Measurements from ENCODE around the gene LCN10.

Gene LCN10

DNA sequence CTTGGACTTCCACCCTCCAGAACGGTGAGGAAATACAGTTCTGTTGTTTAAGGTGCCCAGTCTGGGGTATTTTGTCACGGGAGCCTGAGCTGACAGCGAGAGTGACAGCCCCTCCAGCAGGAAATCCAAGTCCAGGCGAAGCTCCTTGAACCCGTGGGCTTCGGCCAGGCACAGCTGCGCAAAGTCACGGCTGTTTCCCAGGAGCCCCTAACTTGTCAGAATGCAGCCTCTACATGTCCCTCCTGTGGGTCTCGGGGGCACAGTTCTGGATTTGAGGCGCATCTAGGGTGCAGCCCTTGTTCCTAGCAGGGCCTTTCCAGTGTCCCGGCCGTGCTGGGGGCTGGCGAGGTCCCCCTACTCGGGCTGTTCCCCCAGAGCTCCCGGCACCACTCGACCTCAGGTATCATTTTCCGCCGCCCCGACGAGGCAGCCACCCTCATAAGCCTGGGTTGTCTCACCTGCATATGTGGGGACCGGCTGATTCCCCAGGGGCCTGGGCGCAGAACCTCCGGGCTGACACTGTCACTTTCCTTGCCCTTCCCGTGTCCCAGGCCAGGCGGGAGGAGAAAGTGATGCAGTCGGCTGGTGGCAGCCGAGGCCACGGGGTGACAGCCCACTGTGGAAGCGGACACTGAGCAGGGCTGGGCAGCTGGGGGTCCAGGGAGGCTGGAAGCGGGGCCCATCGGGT lies 10.8 kb upstream of the LCN10 start:
- no peak for DNase-seq

DNA sequence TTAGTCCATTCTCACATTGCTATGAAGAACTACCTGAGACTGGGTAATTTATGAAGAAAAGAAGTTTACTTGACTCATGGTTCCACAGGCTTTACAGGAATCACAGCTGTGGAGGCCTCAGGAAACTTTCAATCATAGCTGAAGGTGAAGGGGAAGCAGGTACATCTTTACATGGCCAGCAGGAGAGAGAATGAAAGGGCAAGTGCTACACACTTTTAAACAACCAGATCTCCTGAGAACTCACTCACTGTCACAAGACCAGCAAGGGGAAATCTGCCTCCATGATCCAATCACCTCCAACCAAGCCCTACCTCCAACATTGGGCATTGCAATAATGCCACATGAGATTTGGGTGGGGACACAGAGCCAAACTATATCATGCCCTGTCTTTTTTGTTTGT lies 9.1 kb upstream of the LCN10 start:
- no peak for DNase-seq

DNA sequence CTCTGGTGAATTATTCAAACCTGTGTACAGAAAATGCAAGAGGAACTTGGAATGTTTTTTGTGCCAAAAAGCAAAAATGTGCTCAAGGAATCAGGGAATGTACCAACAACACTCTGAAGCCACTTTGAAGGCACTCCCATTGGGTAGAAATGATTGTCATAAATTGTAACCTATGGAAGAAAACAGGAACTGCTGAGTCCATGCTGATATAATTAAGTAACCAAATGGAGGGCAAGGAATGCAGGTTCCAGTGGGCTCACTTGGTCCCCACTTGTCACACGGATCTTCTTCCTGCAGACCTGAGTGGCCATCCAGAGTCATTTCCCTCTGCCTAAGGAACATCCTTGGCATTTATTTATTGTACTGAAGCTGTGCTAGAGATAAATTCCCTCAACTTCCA lies 8.5 kb upstream of the LCN10 start:
- no peak for DNase-seq

DNA sequence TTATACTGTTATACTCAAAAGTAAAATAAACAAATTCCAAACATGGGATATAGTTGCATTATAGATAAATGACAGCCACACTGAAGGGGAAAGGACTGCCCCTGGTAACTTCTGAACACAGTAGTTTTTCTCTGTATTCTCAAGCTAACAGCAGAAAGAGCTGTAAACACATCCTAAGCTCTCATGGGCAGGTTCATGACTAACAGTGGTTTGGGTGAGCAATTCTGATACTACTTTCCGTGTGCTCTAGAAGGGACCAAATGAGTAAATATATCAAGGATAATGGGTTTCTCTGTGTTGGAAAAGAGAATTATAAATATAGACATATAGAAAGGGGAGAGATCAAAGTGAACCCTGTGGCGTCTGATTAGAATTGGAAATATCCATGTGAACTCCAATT lies 7.8 kb upstream of the LCN10 start:
- DNase-seq, result no peak

DNA sequence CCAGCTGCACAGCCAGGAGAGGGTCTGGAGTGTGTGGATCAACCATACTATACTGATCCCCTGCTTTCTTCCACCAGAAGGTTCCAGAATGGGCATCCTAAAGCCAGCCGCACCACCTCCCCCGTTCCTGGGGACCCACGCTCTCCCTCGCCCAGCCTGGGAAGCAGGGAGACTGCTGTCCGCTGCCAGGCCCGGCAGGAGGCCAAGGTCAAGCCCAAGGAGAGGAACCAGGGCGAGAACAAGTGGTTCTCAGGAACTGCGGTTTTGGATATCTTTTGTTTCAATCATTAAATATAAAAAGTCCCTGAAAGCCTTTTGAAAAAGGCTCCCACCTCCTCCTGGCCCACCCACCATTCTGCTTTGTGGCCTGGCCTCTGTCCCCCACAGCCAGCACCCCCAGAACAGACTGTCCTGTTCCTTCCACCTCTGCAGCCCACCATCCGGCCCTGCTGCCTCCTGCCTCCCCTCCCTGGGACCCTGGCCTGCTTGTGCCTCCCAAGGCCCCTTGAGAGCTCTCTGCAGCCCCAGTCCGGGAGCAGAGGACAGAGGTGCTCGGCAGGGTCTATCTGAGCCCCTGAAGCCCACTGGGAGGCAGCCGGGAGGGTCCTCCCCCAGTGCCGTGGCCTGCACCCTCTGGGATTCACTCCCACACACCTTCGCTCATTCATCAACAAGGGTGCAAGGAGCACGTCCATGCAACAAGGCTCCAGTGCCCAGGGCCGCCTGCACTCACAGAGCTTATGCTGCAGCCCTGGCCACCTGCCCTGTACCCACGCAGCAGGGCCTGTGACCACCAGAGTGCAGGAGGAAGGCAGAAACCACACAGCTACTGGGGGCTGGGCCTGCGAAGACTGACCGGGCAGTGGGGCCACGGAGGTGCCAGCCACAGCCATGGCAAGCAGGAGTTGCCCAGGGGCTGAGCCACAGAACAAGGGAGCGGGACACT lies 6.2 kb upstream of the LCN10 start:
- no peak for DNase-seq

DNA sequence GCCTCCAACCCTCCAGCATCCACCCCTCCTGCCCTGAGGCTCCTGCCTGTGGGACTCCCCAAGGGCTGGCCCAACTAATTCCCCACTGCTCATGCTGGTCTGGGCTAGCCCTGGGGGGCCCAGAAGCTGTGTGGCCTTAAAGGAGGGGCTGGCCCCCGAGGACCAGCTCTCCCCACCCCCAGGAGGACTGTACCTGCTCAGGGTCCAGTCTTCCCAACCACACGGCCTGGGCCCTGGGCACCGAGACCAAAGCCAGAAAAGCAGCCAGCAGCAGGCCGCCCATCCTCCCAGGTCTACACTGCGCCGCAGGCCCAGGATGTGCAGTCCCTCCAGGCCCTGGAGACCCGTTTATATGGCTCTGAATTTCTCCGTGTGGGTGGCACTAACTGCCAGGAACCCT lies 5.5 kb upstream of the LCN10 start, which contains the start of gene LCN6:
TSS of gene LCN6 (minus strand) at position 325 of the 400 bp plus-strand sequence. CDS start at position 283, 42 bp downstream.
- no peak for DNase-seq

DNA sequence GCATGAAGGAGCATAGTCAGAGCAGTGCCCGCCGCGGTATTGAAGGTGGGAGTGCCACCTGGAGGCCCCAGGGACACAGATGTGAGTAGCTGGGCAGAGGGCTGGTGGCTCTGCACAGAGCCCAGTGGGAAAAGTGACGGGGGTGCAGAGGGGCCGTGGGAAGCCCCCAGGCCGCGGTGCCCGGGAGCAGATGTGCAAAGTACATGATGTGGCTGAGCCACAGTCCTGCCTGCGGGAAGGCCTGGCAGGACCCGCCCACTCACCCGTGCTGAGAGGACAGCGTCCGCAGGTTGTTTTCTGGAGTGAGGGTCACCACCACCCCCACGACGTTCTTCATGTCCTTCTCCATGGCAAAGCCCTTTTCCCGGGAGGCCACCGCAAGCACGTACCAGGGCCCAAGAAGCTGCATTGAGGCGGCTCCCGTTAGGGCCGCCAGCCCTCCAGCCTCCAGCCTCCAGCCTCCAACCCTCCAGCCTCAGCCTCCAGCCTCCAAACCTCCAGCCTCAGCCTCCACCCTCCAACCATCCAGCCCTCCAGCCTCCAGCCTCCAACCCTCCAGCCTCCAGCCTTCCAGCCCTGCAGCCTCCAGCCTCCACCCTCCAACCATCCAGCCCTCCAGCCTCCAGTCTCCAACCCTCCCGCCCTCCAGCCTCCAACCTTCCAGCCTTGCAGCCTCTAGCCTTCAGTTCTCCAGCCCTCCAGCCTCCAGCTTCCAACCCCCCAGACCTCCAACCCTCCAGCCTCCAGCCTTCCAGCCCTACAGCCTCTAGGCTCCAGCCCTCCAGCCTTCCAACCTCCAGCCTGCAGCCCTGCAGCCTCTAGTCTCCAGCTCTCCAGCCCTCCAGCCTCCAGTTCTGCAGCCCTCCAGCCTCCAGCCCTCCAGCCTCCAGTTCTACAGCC lies 4.7 kb upstream of the LCN10 start:
- no peak for DNase-seq

DNA sequence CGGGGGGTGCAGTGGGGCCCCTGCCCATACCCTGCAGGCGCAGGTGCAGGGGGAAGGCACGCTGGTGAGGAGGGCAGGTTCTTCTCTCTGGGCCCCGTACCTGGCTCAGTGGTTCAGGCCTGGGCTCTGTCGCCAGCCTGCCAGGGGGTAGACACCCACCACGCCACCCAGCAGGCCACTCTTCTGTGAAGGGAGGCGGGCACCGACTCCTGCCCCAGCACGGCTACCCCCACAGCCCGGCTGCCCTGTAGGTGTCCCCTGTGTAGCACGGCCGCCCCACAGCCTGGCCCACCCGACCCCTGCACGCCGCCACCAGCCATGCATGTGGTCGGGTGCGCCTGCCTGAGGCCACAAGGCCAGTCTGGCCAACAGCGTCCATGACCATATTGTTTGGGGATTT lies 3.9 kb upstream of the LCN10 start:
- no peak for DNase-seq

DNA sequence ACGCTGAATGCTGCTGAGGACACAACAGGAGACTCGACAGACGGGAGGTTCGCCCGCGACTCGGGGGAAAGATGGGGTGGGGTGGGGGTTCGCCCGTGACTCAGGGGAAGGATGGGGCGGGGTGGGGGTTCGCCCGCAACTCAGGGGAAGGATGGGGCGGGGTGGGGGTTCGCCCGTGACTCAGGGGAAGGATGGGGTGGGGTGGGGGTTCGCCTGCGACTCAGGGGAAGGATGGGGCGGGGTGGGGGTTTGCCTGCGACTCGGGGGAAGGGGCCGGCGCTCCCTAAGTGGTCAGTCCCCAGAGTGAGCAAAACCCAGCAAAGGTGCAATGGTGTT lies 3.4 kb upstream of the LCN10 start:
- DNase-seq, result no peak

DNA sequence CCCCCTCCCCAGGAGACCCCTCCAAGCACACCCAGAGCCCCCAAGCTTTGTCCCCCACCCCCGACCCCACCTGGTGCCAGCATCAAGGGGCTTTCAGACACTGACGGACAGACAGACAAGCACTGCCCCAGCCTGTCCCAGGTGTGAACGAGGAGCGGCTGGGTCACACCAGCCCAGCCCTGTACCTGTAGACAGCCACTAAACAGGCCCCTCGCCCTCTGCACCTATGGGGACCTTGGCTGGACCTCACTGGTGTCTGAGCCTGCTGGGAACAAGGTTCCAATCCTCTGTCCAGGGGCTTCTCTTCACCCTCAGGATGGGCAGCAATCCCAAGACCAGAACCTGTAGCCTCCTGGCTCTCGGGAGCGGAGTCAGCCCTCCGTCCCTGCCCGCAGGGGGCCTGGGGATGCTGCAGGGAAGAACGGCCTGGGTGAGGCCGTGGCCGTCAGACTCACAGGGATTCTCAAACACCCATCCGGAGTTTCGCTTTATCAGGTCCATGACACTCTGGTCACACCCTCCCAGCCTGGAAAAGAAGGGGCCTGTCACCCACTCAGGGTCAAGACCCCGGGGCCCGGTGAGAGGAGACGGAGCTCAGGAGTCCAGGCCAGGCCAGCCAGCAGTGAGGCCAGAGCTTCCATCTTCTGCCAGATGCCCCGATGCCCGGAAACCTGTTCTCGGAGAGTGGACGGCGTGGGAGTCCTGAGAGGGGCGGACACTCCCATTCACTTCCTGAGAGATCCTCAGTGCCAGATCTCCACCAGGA lies 2.8 kb upstream of the LCN10 start:
- no peak for DNase-seq

DNA sequence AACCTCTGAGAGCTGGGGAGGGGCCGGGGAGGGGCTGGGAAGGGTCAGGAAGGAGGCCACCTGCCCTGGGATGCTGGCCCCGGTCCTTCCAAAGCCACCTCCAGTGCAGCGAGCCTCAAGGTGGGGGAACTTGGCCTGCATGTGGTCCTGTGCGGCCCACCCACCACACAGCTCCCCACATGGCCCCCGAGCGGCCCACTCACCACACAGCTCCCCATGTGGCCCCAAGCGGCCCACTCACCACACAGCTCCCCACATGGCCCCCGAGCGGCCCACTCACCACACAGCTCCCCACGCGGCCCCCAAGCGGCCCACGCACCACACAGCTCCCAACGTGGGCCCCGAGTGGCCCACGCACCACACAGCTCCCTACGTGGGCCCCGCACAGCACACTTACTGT lies 2.0 kb upstream of the LCN10 start:
- DNase-seq, result no peak

DNA sequence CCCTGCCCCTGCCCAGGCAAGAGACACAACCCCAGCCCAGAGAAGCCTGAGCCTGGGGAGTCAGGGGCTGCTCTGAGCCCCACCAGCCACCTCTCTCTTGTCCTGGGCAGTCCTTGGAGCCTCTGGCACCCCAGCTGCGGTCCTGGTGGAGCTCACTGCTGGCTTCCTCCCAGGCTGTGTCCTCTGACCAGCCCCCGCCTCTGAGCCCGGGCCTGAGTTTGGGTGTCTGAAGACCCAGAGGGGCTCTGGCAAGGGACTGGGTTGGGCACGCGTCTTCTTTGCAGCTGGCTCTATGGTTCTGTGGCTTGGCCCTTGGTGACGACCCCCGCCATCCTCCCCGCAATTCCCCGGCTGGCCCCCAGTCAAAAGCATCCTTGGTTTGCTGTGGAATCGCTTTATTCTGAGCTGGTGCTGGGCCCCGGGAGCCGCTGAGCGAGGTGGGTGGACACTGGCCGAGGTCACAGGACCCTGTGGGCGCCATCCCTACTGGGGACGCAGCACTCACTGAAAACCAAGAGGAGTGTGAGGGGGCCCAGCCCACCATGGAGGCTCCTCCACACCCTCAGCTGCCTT lies 985 bp upstream of the LCN10 start:
- no peak for DNase-seq

DNA sequence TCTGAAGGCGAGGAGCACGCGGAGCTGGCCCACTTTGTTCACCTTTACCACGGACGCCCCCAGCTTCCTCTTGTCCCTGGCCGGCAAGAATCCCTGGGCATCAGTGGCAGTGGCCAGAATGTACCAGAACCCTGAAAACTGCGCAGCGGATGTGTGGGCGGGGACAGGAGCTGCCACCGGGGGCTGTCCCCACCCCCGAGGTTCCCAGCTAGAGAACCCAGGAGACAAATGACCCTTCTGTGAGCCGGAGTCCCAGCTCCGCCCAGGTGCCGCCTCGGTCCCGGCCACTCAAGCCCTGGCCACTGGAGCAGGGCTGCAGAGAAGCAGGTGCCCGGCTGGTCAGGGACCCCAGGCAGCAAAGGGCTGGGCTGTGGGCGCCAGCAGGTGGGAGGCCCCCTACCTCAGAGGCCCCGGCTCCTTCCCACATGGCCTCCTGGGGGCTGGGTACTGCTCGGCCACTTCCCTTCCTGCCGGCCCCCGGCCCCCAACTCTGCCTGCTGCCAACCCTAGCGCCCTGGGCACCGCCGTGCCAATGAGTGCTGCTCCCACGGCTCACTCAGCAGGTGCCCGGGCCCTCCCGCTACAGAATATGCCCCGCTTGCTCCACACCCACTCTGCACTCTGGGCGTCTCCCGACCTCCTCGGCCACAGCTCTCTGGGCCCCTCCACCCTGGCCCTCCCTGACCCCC lies 713 bp downstream of the LCN10 start:
- DNase-seq, result no peak

DNA sequence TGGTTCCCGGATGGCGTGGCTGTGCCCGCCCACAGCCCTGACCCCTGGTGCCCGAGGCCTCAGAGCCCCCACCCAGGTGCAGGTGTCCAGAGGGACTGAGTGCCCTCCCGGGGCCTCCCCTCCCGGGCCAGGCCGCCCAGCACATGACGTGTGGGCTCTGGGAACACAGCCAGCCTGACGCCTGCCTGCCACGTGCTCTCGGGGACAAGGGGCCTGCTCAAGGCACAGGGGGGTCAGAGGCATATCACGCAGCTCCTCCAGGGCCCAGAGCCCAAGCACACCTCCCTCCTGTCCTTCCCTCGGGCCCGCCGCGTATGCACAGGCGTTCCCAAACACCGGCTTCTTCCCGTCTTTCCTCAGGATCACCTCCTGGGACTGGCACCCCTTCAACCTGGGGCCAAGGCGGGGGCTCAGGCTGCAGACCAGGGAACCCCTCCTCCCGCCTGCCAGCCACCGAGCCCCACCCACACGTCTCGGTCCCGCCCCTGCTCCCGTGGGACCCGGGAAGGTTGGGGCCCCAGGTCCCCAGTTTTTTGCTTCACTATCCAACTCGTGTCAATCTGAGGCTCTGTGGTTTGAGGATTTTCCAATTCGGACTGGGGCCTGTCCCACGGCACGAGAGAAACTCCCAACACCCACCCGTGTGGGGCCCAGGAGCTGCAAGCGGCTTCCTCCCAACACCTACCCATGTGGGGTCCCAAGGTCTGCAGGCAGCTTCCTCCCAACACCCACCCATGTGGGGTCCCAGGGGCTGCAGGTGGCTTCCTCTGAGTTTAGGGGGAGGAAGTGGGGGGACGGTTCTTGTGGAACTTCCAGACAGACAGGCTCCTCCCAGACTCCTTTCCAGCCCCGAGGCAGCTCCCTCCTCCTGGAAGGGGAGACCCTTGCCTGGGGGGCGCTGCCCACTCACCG lies 1.5 kb downstream of the LCN10 start:
- DNase-seq, result no peak

DNA sequence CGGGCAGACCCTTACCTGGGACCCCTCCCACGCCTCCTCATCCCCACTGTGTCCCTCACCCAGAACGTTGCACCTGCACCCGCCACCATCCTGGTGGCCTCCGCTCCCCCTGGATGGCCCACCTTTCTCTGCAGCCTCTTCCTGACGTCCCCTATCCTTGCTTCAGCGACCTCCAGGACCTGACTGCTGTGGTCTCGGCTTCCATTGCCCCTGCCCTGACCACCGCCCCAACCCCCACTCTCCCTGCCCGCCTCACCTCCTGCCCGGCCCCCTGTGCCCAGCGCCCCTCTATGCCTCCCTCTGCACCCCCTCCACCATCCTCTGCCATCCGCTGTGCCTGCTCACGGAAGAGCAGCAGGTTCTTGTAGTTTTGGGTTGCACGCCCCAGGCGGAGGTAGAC lies 2.2 kb downstream of the LCN10 start:
- DNase-seq, result no peak

DNA sequence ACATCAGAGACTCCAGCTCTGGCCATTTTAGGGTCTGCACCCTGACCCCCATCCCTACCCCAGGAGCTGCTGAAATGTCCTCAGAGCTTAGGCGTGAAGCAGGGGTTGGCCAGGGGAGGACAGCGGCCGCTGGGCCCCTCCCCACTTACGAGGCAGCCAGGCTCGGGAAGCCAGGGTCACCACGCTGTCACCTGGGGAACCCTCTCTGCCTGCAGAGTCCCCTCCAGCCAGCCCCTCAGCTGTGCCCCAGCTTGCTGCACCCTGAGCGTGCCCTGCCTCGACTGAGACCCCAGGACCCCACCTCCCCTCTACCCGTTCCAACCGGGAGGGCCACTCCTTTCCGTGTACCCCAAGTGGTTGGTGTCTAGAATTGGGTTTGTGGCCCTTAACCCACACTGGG lies 2.7 kb downstream of the LCN10 start:
- no peak for DNase-seq

DNA sequence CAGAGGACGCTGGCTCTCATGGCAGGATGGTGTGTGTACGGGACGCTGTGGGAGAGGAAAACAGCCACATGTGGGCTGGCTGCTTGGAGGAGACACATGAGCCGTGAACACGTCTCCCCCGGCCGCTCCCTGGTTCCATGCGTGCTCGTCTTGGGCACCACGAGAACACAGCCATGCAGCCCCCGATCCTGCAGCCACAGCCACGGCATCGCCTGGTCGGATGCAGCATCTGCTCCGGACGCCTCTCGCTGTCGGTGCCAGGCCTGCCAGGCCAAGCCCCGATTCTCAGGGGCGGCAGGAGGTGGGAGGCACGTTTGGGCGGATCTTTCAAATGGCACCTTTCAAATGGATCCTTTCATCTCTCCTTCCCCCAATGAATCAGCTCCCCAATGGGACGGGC lies 3.2 kb downstream of the LCN10 start:
- DNase-seq, result no peak

DNA sequence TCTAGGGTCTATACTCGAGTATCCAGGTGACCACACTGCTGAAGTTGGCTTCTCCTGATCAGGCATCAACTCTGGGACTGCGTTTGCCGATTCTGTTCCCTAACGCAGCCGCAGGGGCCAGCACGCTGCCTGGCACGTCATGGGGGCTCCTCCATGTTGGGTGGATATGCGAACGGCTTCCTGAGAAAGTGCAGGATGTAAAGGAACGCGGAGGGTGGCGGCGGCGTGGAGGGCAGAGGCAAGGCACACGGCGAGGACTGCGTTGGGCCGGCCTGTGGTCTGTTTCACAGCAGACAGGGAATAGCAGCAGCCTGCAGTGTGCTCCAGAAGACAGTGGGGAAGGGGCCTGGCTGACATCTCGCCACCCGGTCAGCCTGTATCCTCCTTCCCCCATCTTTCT lies 3.8 kb downstream of the LCN10 start:
- no peak for DNase-seq

DNA sequence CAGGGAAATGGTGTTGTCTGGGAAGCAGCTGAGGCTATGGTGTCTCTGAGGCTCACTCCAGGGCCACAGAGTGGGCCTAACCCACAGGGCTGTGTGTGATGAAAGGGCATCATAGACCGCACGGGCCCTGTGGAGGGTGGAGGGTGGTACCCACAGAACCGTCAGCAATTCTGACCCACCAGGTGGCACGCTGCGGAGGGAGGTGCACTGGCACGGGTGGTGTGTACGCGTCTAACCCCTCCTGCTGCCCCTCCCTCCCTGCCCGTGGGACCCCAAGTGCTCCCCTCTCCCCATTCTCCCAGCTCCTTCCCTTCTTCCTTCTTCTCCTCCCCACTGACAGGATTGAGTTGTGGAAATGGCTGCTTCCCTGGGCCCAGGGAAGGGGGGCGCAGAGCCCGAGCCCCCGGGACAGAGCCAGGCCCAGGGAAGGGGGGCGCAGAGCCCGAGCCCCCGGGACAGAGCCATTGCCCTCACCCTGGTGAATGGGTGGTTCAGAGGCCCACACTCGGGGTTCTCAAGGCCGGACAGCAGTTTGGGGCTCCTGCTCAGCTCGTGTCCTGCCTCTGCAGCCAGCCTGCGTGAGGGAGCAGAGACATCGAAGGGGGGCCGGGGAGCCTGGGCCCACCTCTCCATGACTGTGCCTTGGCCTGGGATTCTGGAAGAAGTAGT lies 6.8 kb downstream of the LCN10 start:
- no peak for DNase-seq
